Colonic mucosa (tissue), 4 donors: ENCODE results near the gene CCNG1. TPM values are rescaled to one million over a fixed set of nuclear protein-coding genes. Genes with fewer than 3 reads are reported as not detected.

Experiments
- DNase-seq: peaks from one replicate; pipeline ENCODE4 v3.0.0-alpha.2; 2020
- H3K27ac ChIP-seq: fragments of 200-600 bp; one replicate; pipeline ENCODE4 v1.8.0; 2021
- H3K27me3 ChIP-seq: fragments of 200-600 bp; one replicate; pipeline ENCODE4 v1.8.0; 2021
- H3K36me3 ChIP-seq: fragments of 200-600 bp; one replicate; pipeline ENCODE4 v1.8.0; 2021
- H3K4me1 ChIP-seq: fragments of 200-600 bp; one replicate; pipeline ENCODE4 v1.8.0; 2021; ENCODE audit warnings: mild to moderate bottlenecking
- H3K4me3 ChIP-seq: fragments of 200-600 bp; one replicate; pipeline ENCODE4 v1.8.0; 2021
- H3K9ac ChIP-seq, 2 donors: one replicate each; pipeline ENCODE4 v1.7.0; 2013; ENCODE audit warnings: control low read depth in 2 of 2, low read depth in 2 of 2, low read length in 2 of 2
- H3K9me3 ChIP-seq: fragments of 200-600 bp; one replicate; pipeline ENCODE4 v1.8.0; 2021
- CTCF ChIP-seq: fragments of 200-600 bp; IDR thresholded peaks from one replicate; pipeline ENCODE4 v1.8.0; 2022; ENCODE audit warnings: antibody characterized with exemption, mild to moderate bottlenecking
- intact Hi-C: fragments of 100-400 bp; cut with DNase I; formaldehyde crosslinking; loops from one replicate; pipeline ENCODE4 v1.14.1; 2022
- total RNA-seq, 2 donors: library from RNA; stranded (reverse); fragmentation: NEBNext Ultra II Directional in 1 of 2; extraction: Animal tissue kit (Norgen Biotek cat#: 25700) in 1 of 2; gene quantifications; one replicate each; pipeline ENCODE4 v1.2.1, GENCODE V29; 2021
- donor health status: healthy.
- donor health status: DM: no; HTN: no; CAD: no.
- donor health status: DM: no; HTN: no; CAD: no.

CCNG1 gene
- total RNA-seq, 2 donors from 2014 or later: 149 to 265 TPM

- H3K27me3 ChIP-seq: no peaks in the 10 kb centered on the region
- no peaks in the 10 kb centered on the region for H3K9me3 ChIP-seq
- DNase-seq: no peak
- H3K36me3 ChIP-seq: no peaks in the 10 kb centered on the region
- H3K9ac ChIP-seq: no peak overlapping the region
- no peak overlapping the region for H3K27ac ChIP-seq
- no peak overlapping the region for H3K4me3 ChIP-seq
- no peak for TF ChIP-seq CTCF
- H3K4me1 ChIP-seq: no peaks in the 10 kb centered on the region
- intact Hi-C loops: no loop called here
These were observed 36.3 kb downstream of the CCNG1 start for GRCh38 chr5:163473635-163474243.

GRCh38 chr5:163475411-163475810 lies 38.0 kb downstream of the CCNG1 start:
- H3K27ac ChIP-seq: no peak overlapping the region
- H3K4me1 ChIP-seq: no peaks in the 10 kb centered on the region
- TF ChIP-seq CTCF: no peak
- intact Hi-C loops: no loop called here
- no peaks in the 10 kb centered on the region for H3K36me3 ChIP-seq
- no peak overlapping the region for H3K4me3 ChIP-seq
- no peak for DNase-seq
- H3K9ac ChIP-seq: no peak overlapping the region
- H3K9me3 ChIP-seq: no peaks in the 10 kb centered on the region
- no peaks in the 10 kb centered on the region for H3K27me3 ChIP-seq

GRCh38 chr5:163478126-163478981 lies 41.0 kb downstream of the CCNG1 start:
- intact Hi-C loops: no loop called here
- no peak overlapping the region for H3K4me3 ChIP-seq
- no peak overlapping the region for H3K27ac ChIP-seq
- no peaks in the 10 kb centered on the region for H3K27me3 ChIP-seq
- H3K9ac ChIP-seq: no peak overlapping the region
- no peaks in the 10 kb centered on the region for H3K4me1 ChIP-seq
- DNase-seq: no peak
- TF ChIP-seq CTCF: no peak
- no peaks in the 10 kb centered on the region for H3K36me3 ChIP-seq
- no peaks in the 10 kb centered on the region for H3K9me3 ChIP-seq

GRCh38 chr5:163478982-163479271 lies 41.5 kb downstream of the CCNG1 start:
- Histone ChIP-seq H3K9ac (no peak overlapping the region), H3K27me3 (no peaks in the 10 kb centered on the region), H3K27ac (no peak overlapping the region), H3K9me3 (no peaks in the 10 kb centered on the region), H3K4me3 (no peak overlapping the region), H3K4me1 (no peaks in the 10 kb centered on the region), H3K36me3 (no peaks in the 10 kb centered on the region)
- intact Hi-C loops: no loop called here
- no peak for TF ChIP-seq CTCF
- no peak for DNase-seq

GRCh38 chr5:163489055-163489744 lies 51.8 kb downstream of the CCNG1 start:
- TF ChIP-seq CTCF: peak; percentile 15
- no peaks in the 10 kb centered on the region for H3K27me3 ChIP-seq
- no peak overlapping the region for H3K9ac ChIP-seq
- H3K36me3 ChIP-seq: no peaks in the 10 kb centered on the region
- intact Hi-C loops: no loop called here
- no peak for DNase-seq
- no peaks in the 10 kb centered on the region for H3K4me1 ChIP-seq
- no peak overlapping the region for H3K27ac ChIP-seq
- H3K4me3 ChIP-seq: no peak overlapping the region
- no peaks in the 10 kb centered on the region for H3K9me3 ChIP-seq
